Ramos (cell line): ENCODE results near the gene GLT8D1.

Experiments
- in situ Hi-C: fragments of 300-500 bp; cut with MboI; formaldehyde crosslinking; loops from one replicate; pipeline ENCODE4 v1.14.3; 2022; ENCODE audit warnings: low sequenced_read_pairs; ENCODE audit not compliant: unreplicated experiment

GLT8D1 gene

GRCh38 chr3:52714335-52715302 is 9.0 kb upstream of the GLT8D1 start:
- in situ Hi-C loops = no loop called here

GRCh38 chr3:52712291-52713212 is 7.0 kb upstream of the GLT8D1 start:
- in situ Hi-C loops = no loop called here

GRCh38 chr3:52710512-52710911 is 4.9 kb upstream of the GLT8D1 start:
- in situ Hi-C loops = no loop called here

DNA sequence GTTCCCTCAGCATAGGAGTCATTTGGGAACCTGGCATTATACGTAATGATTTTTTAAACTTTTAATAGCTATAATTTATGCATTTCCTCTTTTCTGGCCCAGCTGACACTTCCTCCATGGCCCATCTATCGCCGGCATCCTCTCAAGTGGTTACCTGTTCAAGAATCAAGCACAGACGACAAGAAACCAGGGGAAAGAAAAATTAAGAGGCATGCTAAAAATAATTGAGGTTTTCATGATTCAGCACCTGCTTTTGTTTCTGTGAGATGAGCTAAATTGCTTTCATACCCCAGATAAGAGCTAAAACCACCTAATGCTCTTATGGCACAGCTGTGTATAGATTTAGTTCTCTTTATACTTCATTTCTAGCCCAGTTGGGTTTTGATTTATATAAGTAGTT is 2.0 kb upstream of the GLT8D1 start:
- in situ Hi-C loops = no loop called here

- in situ Hi-C loops = no loop called here
Observed at GRCh38 chr3:52705438-52705687, 228 bp downstream of the GLT8D1 start.

GRCh38 chr3:52704611-52705437 is 767 bp downstream of the GLT8D1 start:
- in situ Hi-C loops = no loop called here

DNA sequence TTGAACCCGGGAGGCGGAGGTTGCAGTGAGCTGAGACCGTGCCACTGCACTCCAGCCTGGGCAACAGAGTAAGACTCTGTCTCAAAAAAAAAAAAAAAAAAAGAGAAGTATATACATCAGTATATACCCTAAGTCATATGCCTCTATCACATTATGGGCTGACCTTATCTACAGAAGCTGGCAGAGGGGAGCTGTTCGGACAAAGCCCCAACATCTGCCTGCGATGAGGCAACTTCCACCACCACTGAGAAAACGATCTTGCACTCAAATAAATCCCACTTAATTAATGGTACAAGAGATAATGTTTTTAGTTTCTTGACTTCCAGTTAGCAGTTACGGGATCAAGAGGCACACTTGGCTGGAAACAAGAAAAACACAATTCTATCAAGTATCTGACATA is 2.2 kb downstream of the GLT8D1 start:
- in situ Hi-C loops = no loop called here

DNA sequence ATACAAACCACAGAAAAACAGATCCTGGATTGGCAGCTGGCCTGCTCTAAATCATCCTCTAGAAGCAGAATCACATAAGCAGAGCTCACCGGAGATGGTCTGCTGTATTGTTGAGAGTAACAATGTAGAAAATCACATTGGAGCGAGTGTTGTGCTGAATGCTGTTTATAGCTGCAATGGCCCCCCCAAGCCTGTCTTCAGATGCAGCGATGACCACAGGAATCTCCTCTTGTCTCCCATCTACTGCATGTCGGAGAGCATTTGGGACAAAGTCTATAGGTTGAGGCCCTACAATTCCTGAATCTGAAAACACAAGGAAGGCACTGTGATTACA is 8.0 kb downstream of the GLT8D1 start:
- in situ Hi-C loops = no loop called here

DNA sequence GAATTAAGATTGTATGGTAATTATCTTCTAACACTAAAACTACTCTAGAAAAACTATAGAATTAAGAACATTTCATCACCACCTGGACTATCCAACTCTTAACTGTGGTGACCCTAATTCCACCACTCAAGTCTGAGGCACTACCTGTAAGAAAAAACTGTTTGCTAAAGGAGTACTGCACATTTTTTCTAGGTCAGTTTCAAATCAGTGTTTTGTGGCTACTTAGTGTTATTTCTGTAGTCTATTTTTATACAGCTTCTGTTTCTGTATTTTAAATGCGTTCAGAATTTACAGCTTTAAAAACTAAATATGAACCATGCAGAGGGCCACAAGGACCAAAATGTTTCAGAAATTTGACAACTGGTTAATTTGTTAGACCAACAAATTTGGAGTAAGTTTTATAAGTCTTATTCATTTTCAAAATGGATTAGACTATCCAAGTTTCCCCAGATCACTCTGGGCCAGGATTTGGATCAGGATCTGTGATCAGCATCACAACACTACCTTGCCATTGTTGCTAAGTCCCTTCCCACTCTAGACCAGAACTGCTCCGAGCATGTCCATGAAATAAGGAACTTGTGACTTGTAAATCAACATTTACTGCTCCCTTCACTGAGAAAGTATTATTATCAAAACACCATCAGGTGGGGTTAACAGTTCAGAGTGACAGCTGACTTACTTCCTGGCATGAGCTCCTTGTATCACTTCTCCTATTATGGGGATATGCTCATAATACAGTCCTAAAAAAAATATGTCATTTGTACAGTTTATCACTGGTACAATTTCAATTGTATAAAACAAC is 8.6 kb downstream of the GLT8D1 start:
- in situ Hi-C loops = no loop called here

DNA sequence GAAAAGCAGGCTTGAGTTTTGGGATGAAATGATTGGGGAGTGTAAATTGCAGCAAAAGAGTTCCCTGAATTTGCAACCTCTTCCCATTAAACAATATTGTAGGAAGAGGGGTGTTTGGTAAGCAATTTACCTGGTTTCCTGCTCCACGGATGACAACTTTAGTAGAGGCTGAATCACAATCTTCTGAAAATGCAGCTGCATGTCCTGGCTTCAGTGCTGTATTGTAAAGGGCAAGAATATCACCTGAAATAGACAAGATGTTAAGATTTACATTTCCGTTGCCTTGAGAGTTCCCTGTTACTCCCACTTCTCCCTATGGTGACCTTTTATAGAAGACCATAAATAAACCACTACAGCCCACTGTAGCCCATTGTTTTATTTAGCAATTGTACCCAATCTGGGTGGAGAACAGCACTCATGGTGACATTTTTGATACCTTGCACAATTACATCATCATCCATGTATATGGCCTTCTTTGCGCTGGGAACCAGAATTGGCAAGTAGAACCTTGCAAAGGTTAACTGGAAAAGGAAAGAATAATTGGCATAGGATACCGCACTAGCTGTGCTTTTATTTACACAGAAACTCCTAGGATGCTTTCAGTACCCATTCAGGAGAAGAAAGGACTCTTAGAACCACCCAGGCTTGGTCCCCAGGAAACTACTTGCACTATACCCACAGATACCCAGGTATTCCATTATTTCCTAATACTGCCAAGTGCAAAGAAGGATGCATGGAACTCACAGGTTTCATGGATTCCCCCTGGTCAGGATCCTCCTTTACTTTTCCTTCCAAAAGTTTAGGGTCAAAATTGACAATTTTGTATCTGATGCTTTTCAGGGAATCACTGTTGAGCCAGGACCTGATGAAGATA is 9.6 kb downstream of the GLT8D1 start:
- in situ Hi-C loops = no loop called here

- in situ Hi-C loops = no loop called here
Observed at GRCh38 chr3:52694528-52695189, 10.9 kb downstream of the GLT8D1 start.

GRCh38 chr3:52693071-52693470 is 12.5 kb downstream of the GLT8D1 start:
- in situ Hi-C loops = no loop called here

DNA sequence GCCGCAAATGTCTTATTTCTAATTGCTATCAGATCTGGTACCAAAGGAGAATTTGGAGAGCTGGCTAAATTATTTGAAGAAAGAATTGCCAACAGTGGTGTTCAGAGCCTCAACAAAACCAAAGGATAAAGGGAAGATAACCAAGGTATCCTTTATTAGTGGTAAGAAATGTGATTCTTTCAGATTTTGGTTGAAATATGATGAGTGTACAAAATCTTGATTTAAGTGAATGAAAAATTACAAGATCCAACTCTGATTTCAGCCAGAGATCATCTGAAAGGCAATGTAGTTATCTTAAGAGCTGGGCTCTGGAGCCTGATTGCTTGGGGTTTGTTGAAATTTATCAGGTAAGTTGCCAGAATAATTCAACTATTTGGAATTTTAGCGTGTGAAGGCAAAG is 15.0 kb downstream of the GLT8D1 start:
- in situ Hi-C loops = no loop called here

GRCh38 chr3:52689151-52689550 is 16.4 kb downstream of the GLT8D1 start:
- in situ Hi-C loops = no loop called here

DNA sequence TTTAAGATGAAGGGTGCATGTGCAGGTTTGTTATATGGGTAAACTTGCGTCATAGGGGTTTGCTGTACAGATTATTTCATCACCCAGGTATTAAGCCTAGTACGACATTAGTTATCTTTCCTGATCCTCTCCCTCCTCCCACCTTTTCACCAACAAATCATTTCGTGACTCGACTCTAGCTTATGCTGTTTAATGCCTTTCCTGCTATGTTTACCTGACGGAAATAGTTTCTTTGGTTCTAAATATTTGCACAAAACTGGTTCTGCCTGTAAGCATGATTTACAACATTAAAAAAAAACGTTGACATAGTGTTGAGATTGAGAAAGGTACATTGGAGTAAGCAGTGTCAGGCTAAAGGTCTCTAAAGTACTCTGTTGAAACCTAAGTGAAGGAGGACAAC is 17.3 kb downstream of the GLT8D1 start:
- in situ Hi-C loops = no loop called here

- in situ Hi-C loops = no loop called here
Observed at GRCh38 chr3:52685709-52686691, 19.6 kb downstream of the GLT8D1 start, which contains the start of the genes GNL3 and PBRM1. Gene GNL3, plus strand, starts transcription at chr3:52686032. Its CDS starts 61 bp downstream, at chr3:52686093. Gene PBRM1, minus strand, starts transcription at chr3:52685913.

DNA sequence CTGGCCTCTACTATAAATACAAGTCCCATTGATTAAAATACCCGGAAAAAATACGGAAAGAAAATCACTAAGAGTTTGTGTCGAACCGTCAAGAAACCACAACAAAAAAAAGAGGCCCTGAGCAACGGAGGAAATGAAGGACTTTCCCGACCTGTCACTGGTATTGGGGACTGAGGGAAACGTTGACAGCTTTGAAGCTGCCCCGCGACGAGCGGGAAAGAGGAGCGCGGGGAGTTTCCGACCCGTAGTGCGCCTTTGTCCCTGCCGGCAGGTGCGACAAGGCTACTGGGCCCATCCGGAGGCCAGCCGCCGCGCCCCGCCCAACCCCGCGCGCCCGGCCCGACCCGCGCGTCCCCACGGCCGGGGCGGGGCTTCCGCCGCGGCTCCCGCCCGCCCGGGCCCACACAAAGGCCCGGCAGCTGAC is 20.3 kb downstream of the GLT8D1 start:
- in situ Hi-C loops = no loop called here
